ENCODE data around the gene DNER. TPM values are rescaled to one million over a fixed set of nuclear protein-coding genes. Genes with fewer than 3 reads are reported as not detected.

The DNER gene
- total and polyA plus RNA-seq, 2 of the 4 experiments (the other 2 are of a cell fraction), result under 0.01 to 0.14 TPM

- no peak overlapping the region for H3K9ac ChIP-seq (ENCODE audit: low read depth, low read length)
- no peak overlapping the region for H3K23ac ChIP-seq (ENCODE audit: low read depth, low read length)
- no peak overlapping the region for H2BK120ac ChIP-seq (ENCODE audit: low read depth, low read length)
- H3K18ac ChIP-seq (ENCODE audit: low read depth, low read length), result no peak overlapping the region
- H3K27me3 ChIP-seq (ENCODE audit: control insufficient read depth, insufficient read depth, low read length), result no peaks in the 10 kb centered on the region
- H4K91ac ChIP-seq (ENCODE audit: insufficient read depth, low read depth, low read length), result no peak overlapping the region
- no peaks in the 10 kb centered on the region for H3K9me1 ChIP-seq (ENCODE audit: insufficient read depth, low read length)
- CTCF ChIA-PET, result no interaction called here
- no peak overlapping the region for H3K4me2 ChIP-seq (ENCODE audit: low read depth, low read length)
- no peak overlapping the region for H3K4ac ChIP-seq (ENCODE audit: low read depth, low read length)
- DNase-seq, result no peak
- no peak overlapping the region for H3K56ac ChIP-seq (ENCODE audit: extremely low read depth, insufficient read depth, low read length)
- H4K20me1 ChIP-seq (ENCODE audit: insufficient read depth, low read length), result no peaks in the 10 kb centered on the region
- no peak for TF ChIP-seq NFE2L2 (IDR thresholded peaks at IDR 0.05; ENCODE audit: low read depth, low read length)
- no peak for TF ChIP-seq CHD1 (IDR thresholded peaks at IDR 0.05; ENCODE audit: low read depth, low read length)
- no peak for TF ChIP-seq CTCF (conservative IDR thresholded peaks at IDR 0.05; ENCODE audit: low read depth, low read length)
- no peak for TF ChIP-seq RCOR1 (IDR thresholded peaks at IDR 0.05; ENCODE audit: insufficient replicate concordance, low read length)
- no peak for TF ChIP-seq MAZ (IDR thresholded peaks at IDR 0.05; ENCODE audit: borderline replicate concordance, low read depth, low read length)
- no peak for TF ChIP-seq BHLHE40 (IDR thresholded peaks at IDR 0.05; ENCODE audit: low read depth, low read length)
- no peak for TF ChIP-seq FOS (IDR thresholded peaks at IDR 0.05; ENCODE audit: low read depth, low read length)
- TF ChIP-seq CEBPB (IDR thresholded peaks at IDR 0.05; ENCODE audit: low read depth, low read length), result no peak
- TF ChIP-seq SMC3 (IDR thresholded peaks at IDR 0.05; ENCODE audit: low read depth, low read length), result no peak
- no peak overlapping the region for H3K14ac ChIP-seq (replicated peaks; ENCODE audit: low read depth, low read length)
- POLR2A ChIA-PET (ENCODE audit: unreplicated experiment), result no interaction called here
- no peaks in the 10 kb centered on the region for H3K79me1 ChIP-seq (ENCODE audit: low read depth in 1 of 2, low read length in 2 of 2)
- H4K8ac ChIP-seq (ENCODE audit: low read depth in 2 of 2, low read length in 2 of 2), result no peak overlapping the region
- H3K36me3 ChIP-seq (ENCODE audit: control insufficient read depth, insufficient read depth, low read length), result no peaks in the 10 kb centered on the region
- 87% methylated on average over 3 of the region's 9 CpGs; no CpG with 5 or more reads in 1 of the 2 experiments for WGBS, 2 experiments (ENCODE audit: extremely low coverage in 2 of 2, insufficient read length in 1 of 2)
- intact Hi-C loops (cut with micrococcal nuclease), result no loop called here
- no peak overlapping the region for H2AK9ac ChIP-seq (replicated peaks; ENCODE audit: low read depth, low read length, poor library complexity)
- H2AFZ ChIP-seq (replicated peaks; ENCODE audit: low read length, poor library complexity), result no peak overlapping the region
- no TSS peak for BruUV-seq (replicated peaks)
- no peak overlapping the region for H2AK5ac ChIP-seq (ENCODE audit: low read depth, low read length)
- H4K5ac ChIP-seq (ENCODE audit: low read depth, low read length), result no peak overlapping the region
- H2BK15ac ChIP-seq (ENCODE audit: low read depth, low read length), result no peak overlapping the region
- ATAC-seq (ENCODE audit: low read depth), result no peak
- H2BK5ac ChIP-seq (ENCODE audit: low read depth, low read length, poor library complexity, severe bottlenecking), result no peak overlapping the region
- H3K9me3 ChIP-seq (ENCODE audit: control insufficient read depth, insufficient read depth, low read length), result peaks cover 4% of the 10 kb centered on the region; the same call in 1 of the 2 replicates
- in situ Hi-C loops (cut with MboI; ENCODE audit: low sequenced_read_pairs), result no loop called here
- no peak overlapping the region for H3K27ac ChIP-seq (ENCODE audit: insufficient read depth, low read length)
- H3K4me3 ChIP-seq (ENCODE audit: insufficient read depth, low read depth, low read length), result no peak overlapping the region
- no peak overlapping the region for H2BK20ac ChIP-seq (ENCODE audit: low read depth, low read length)
- dilution Hi-C loops (cut with HindIII; ENCODE audit: low sequenced_read_pairs, unreplicated experiment), result no loop called here
- H3K4me1 ChIP-seq (ENCODE audit: control insufficient read depth, insufficient read depth, low read length), result no peaks in the 10 kb centered on the region
Measured at GRCh38 chr2:229350117-229350805, 364.1 kb downstream of the DNER start.

Data from IMR-90 (cell line).